ENCODE data around the gene LRRIQ1. TPM values are rescaled to one million over a fixed set of nuclear protein-coding genes. Genes with fewer than 3 reads are reported as not detected.
"Not testable (repeated sequence)": the region's sequence is repeated elsewhere in the genome, so short reads cannot be mapped to it uniquely, and the experiment has no call there.

Gene LRRIQ1
- total and polyA plus RNA-seq, 5 donors from 2014 or later = not detected

DNA sequence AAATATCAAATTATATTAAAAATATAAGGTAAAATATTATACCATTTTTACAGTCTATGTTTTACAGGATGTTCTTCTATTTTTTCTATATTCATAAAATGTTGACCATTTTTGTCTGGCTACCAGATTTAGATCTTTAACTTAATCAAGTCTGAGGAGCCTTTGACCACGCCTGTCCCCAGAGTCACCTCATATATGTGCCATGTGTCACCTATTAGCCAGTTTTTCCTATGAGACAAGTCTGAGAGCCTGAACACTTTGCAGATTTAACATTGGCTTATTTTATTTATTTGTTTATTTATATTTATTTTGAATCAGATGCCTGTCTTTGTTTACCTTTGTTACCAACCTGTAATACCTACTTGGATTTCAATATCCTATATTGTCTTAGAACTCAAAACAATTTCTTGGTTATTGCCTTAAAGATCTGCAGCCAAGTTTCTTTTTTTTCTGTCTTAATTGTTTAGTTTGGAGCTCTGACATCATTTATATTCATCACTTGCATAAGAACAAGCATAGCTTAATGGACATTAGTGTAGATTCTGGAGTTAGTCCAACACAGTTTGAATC is 127.7 kb downstream of the LRRIQ1 start:
- Mint-ChIP-seq H3K36me3 (no peaks in the 10 kb centered on the region), H3K9me3 (peaks cover 0 to 8% (median 2%) of the 10 kb centered on the region in 7 donors), H3K27ac (no peak overlapping the region), H3K27me3 (no peaks in the 10 kb centered on the region), H3K4me3 (no peak overlapping the region), H3K4me1 (no peaks in the 10 kb centered on the region)
- H3K9me3 ChIP-seq (ENCODE audit: control insufficient read depth in 2 of 2, low read length in 2 of 2) = no peaks in the 10 kb centered on the region
- no peaks in the 10 kb centered on the region for H3K27me3 ChIP-seq (ENCODE audit: control insufficient read depth, insufficient read depth, low read length)
- H3K27ac ChIP-seq (ENCODE audit: insufficient read depth, low read length, poor library complexity, severe bottlenecking) = no peak overlapping the region
- no peaks in the 10 kb centered on the region for H3K36me3 ChIP-seq (ENCODE audit: control insufficient read depth, insufficient read depth, low read length)
- H3K4me1 ChIP-seq (ENCODE audit: control insufficient read depth, insufficient read depth, low read length, poor library complexity, severe bottlenecking) = no peaks in the 10 kb centered on the region
- ATAC-seq (ENCODE audit: low read depth in 2 of 2) (no peak), DNase-seq (no peak)
- H3K4me3 ChIP-seq (ENCODE audit: low read depth, low read length) = no peak overlapping the region

DNA sequence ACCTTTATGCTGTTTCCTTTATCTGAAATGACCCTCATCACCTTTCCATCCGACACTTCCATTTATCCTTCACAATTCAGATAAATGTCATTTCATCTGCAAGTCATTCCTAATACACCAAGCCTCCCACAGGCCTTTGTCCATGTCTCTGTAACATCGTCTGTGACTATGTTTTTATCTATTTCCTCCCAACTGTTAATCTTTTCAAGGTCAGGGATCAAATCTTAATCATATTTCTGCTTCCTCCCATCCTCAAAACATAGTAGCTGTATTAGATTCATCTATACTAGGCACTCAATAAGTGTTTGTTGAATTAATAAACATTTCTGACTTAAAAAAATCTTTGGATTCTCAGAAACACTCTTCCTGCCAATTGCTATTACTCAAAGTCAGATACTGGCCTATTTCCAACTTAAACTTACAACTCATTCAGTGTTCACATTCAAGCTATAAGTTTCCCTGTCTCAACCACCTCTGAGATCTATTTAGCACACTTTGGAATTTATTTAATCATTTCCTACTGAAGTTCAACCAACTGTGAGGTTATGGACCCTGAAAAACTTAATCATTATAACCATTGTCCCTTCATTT is 143.6 kb downstream of the LRRIQ1 start:
- Histone ChIP-seq H3K4me1 (ENCODE audit: control insufficient read depth, insufficient read depth, low read length, poor library complexity, severe bottlenecking) (no peaks in the 10 kb centered on the region), H3K4me3 (ENCODE audit: low read depth, low read length) (no peak overlapping the region), H3K36me3 (ENCODE audit: control insufficient read depth, insufficient read depth, low read length) (no peaks in the 10 kb centered on the region), H3K27me3 (ENCODE audit: control insufficient read depth, insufficient read depth, low read length) (no peaks in the 10 kb centered on the region), H3K27ac (ENCODE audit: insufficient read depth, low read length, poor library complexity, severe bottlenecking) (no peak overlapping the region), H3K9me3 (ENCODE audit: control insufficient read depth in 2 of 2, low read length in 2 of 2) (no peaks in the 10 kb centered on the region)
- Mint-ChIP-seq H3K4me3 (no peak overlapping the region), H3K27me3 (no peaks in the 10 kb centered on the region), H3K9me3 (peaks cover 0 to 3% (median 0%) of the 10 kb centered on the region in 7 donors), H3K36me3 (no peaks in the 10 kb centered on the region), H3K4me1 (no peaks in the 10 kb centered on the region), H3K27ac (no peak overlapping the region)
- ATAC-seq (ENCODE audit: low read depth in 2 of 2) = no peak
- DNase-seq = no peak

DNA sequence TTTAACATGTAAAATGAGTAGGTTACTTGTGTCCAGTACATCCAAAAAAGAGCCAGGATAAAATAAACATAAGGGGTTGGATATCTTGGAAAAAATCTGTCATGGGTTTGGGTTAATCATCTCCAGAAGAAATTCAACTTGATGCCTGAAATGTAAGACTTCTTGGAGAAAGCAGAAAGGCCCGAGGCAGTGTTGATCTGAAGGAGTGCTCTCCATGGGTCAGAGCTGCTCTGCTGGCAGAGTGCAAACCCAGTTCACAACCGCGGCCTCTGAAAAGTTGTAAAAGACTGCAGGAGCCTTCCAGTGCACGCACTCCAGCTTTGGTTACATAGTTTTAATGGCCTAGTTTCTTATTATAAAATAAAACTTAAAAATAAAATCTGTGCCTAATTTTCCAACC is 146.5 kb downstream of the LRRIQ1 start:
- Histone ChIP-seq H3K36me3 (ENCODE audit: control insufficient read depth, insufficient read depth, low read length) (no peaks in the 10 kb centered on the region), H3K4me1 (ENCODE audit: control insufficient read depth, insufficient read depth, low read length, poor library complexity, severe bottlenecking) (no peaks in the 10 kb centered on the region), H3K27me3 (ENCODE audit: control insufficient read depth, insufficient read depth, low read length) (no peaks in the 10 kb centered on the region), H3K4me3 (ENCODE audit: low read depth, low read length) (no peak overlapping the region), H3K27ac (ENCODE audit: insufficient read depth, low read length, poor library complexity, severe bottlenecking) (no peak overlapping the region), H3K9me3 (ENCODE audit: control insufficient read depth in 2 of 2, low read length in 2 of 2) (no peaks in the 10 kb centered on the region)
- ATAC-seq (ENCODE audit: low read depth in 2 of 2) = no peak
- Mint-ChIP-seq H3K9me3 (peaks cover 0 to 3% (median 0%) of the 10 kb centered on the region in 7 donors), H3K27me3 (no peaks in the 10 kb centered on the region), H3K27ac (no peak overlapping the region), H3K36me3 (no peaks in the 10 kb centered on the region), H3K4me3 (no peak overlapping the region), H3K4me1 (no peaks in the 10 kb centered on the region)
- no peak for DNase-seq

DNA sequence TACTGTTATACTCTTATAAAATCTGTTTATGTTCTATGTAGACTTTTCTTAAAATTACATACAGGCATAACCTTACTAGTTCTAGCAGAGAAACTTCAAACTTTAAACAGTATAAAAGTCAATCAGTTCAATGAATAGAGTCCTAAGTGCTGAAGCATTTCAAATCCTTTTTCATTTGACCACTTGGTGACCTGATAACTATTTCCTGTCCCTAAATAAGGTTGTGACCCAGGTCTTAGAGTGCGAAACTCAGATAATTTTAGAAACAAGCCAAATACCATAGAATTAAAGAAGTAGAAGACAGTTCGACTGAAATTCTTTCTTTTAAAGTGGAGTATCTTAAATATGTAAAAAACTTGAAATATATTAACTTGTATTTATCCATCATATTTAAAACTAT is 147.7 kb downstream of the LRRIQ1 start:
- Histone ChIP-seq H3K4me1 (ENCODE audit: control insufficient read depth, insufficient read depth, low read length, poor library complexity, severe bottlenecking) (no peaks in the 10 kb centered on the region), H3K27me3 (ENCODE audit: control insufficient read depth, insufficient read depth, low read length) (no peaks in the 10 kb centered on the region), H3K36me3 (ENCODE audit: control insufficient read depth, insufficient read depth, low read length) (no peaks in the 10 kb centered on the region), H3K4me3 (ENCODE audit: low read depth, low read length) (no peak overlapping the region), H3K9me3 (ENCODE audit: control insufficient read depth in 2 of 2, low read length in 2 of 2) (no peaks in the 10 kb centered on the region), H3K27ac (ENCODE audit: insufficient read depth, low read length, poor library complexity, severe bottlenecking) (no peak overlapping the region)
- H3K4me1 Mint-ChIP-seq = no peaks in the 10 kb centered on the region
- H3K27ac Mint-ChIP-seq = no peak overlapping the region
- ATAC-seq (ENCODE audit: low read depth in 2 of 2) = no peak
- peaks cover 0 to 3% (median 0%) of the 10 kb centered on the region in 7 donors for H3K9me3 Mint-ChIP-seq
- no peaks in the 10 kb centered on the region for H3K36me3 Mint-ChIP-seq
- DNase-seq = no peak
- no peak overlapping the region for H3K4me3 Mint-ChIP-seq
- H3K27me3 Mint-ChIP-seq = no peaks in the 10 kb centered on the region

DNA sequence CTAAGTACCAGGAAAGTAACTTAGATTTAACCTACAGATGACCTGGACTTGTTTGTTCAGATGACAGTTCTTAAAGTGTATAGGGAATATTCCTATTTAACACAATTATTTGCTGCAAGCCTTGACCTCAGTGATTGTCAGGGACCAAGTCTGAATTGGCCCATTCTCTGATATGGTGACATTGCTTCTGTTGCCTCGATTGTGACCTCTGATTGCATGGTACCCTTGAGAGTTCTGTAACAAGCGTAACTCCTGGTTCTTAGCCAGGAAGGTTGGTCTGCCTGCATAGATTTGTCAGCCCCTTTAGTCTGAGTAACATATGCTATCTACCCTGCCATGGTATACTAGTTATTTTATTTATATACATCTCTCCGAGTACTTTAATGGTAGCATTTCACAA is 150.1 kb downstream of the LRRIQ1 start:
- Mint-ChIP-seq H3K4me1 (no peaks in the 10 kb centered on the region), H3K27ac (no peak overlapping the region), H3K9me3 (peaks cover 0 to 3% (median 0%) of the 10 kb centered on the region in 7 donors), H3K4me3 (no peak overlapping the region), H3K36me3 (no peaks in the 10 kb centered on the region), H3K27me3 (no peaks in the 10 kb centered on the region)
- DNase-seq = no peak
- no peak overlapping the region for H3K27ac ChIP-seq (ENCODE audit: insufficient read depth, low read length, poor library complexity, severe bottlenecking)
- no peaks in the 10 kb centered on the region for H3K27me3 ChIP-seq (ENCODE audit: control insufficient read depth, insufficient read depth, low read length)
- no peak overlapping the region for H3K4me3 ChIP-seq (ENCODE audit: low read depth, low read length)
- H3K36me3 ChIP-seq (ENCODE audit: control insufficient read depth, insufficient read depth, low read length) = no peaks in the 10 kb centered on the region
- H3K4me1 ChIP-seq (ENCODE audit: control insufficient read depth, insufficient read depth, low read length, poor library complexity, severe bottlenecking) = no peaks in the 10 kb centered on the region
- ATAC-seq (ENCODE audit: low read depth in 2 of 2) = no peak
- H3K9me3 ChIP-seq (ENCODE audit: control insufficient read depth in 2 of 2, low read length in 2 of 2) = no peaks in the 10 kb centered on the region

DNA sequence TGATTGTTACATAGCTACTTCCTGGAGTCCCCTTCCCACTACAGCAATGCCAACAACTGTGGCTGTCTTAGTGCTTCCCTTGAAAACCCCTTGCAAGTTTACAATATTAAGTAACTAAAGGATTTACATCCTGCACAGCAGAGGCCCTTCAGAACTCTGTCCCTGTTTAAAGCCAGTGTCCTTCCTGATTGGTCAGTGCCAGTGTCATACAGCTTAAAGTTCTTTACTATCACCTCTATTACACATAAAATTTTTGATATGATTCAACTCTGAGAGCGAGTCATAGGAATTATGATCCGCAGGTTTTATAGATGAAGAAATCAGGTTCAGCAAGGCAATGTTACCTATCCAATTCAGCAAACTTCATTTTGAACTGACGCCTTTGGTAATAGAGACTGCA is 152.5 kb downstream of the LRRIQ1 start:
- Histone ChIP-seq H3K9me3 (ENCODE audit: control insufficient read depth in 2 of 2, low read length in 2 of 2) (no peaks in the 10 kb centered on the region), H3K4me1 (ENCODE audit: control insufficient read depth, insufficient read depth, low read length, poor library complexity, severe bottlenecking) (no peaks in the 10 kb centered on the region), H3K4me3 (ENCODE audit: low read depth, low read length) (no peak overlapping the region), H3K36me3 (ENCODE audit: control insufficient read depth, insufficient read depth, low read length) (no peaks in the 10 kb centered on the region), H3K27me3 (ENCODE audit: control insufficient read depth, insufficient read depth, low read length) (no peaks in the 10 kb centered on the region), H3K27ac (ENCODE audit: insufficient read depth, low read length, poor library complexity, severe bottlenecking) (no peak overlapping the region)
- no peaks in the 10 kb centered on the region for H3K4me1 Mint-ChIP-seq
- no peaks in the 10 kb centered on the region for H3K36me3 Mint-ChIP-seq
- ATAC-seq (ENCODE audit: low read depth in 2 of 2) = no peak
- no peak overlapping the region for H3K4me3 Mint-ChIP-seq
- H3K27ac Mint-ChIP-seq = no peak overlapping the region
- H3K27me3 Mint-ChIP-seq = no peaks in the 10 kb centered on the region
- no peak for DNase-seq
- H3K9me3 Mint-ChIP-seq = peaks cover 0 to 2% (median 0%) of the 10 kb centered on the region in 7 donors

DNA sequence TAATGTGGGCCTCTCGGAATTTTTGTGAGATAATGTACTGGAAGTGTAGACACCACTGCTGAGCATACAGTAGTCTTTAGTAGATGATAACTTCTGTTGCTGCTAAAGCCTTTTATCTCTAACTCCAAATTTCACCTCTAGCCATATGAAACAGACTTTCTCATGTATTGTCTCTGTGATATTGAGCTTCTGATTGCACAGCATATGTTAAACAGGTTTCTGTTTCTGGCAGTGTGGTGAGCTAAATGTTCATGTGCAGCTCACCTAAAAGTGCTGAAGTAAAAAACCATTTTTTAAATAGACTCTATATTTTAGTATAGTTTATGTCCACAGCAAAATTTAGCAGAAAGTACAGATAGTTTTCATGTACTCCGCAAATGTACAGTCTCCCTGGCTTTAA is 154.6 kb downstream of the LRRIQ1 start:
- Histone ChIP-seq H3K4me1 (ENCODE audit: control insufficient read depth, insufficient read depth, low read length, poor library complexity, severe bottlenecking) (no peaks in the 10 kb centered on the region), H3K4me3 (ENCODE audit: low read depth, low read length) (no peak overlapping the region), H3K27ac (ENCODE audit: insufficient read depth, low read length, poor library complexity, severe bottlenecking) (no peak overlapping the region), H3K9me3 (ENCODE audit: control insufficient read depth in 2 of 2, low read length in 2 of 2) (no peaks in the 10 kb centered on the region), H3K36me3 (ENCODE audit: control insufficient read depth, insufficient read depth, low read length) (no peaks in the 10 kb centered on the region), H3K27me3 (ENCODE audit: control insufficient read depth, insufficient read depth, low read length) (no peaks in the 10 kb centered on the region)
- H3K27me3 Mint-ChIP-seq = no peaks in the 10 kb centered on the region
- no peak overlapping the region for H3K27ac Mint-ChIP-seq
- no peaks in the 10 kb centered on the region for H3K4me1 Mint-ChIP-seq
- H3K36me3 Mint-ChIP-seq = no peaks in the 10 kb centered on the region
- ATAC-seq (ENCODE audit: low read depth in 2 of 2) (no peak), DNase-seq (no peak)
- H3K4me3 Mint-ChIP-seq = no peak overlapping the region
- H3K9me3 Mint-ChIP-seq = peaks cover 0 to 2% (median 0%) of the 10 kb centered on the region in 7 donors

DNA sequence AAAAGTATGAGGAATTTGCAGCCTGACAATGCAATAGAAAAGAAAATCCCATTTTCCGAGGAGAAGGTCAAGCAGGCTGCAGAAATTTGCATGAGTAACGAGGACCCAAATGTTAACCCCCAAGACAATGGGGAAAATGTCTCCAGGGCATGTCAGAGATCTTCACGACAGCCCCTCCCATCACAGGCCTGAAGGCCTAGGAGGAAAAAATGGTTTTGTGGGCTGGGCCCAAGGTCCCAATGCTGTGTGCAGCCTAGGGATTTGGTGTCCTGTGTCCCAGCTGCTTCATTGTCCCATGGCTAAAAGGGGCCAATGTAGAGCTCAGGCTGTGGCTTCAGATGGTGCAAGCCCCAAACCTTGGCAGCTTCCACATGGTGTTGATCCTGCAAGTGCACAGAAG is 167.7 kb downstream of the LRRIQ1 start:
- not testable (repeated sequence) for H3K27ac Mint-ChIP-seq

More for the DNA sequence above, 167.7 kb downstream of the LRRIQ1 start:
- not testable (repeated sequence) for H3K27me3 ChIP-seq (ENCODE audit: control insufficient read depth, insufficient read depth, low read length); H3K27ac ChIP-seq (ENCODE audit: insufficient read depth, low read length, poor library complexity, severe bottlenecking); H3K27me3 Mint-ChIP-seq; H3K4me3 Mint-ChIP-seq; DNase-seq; H3K36me3 ChIP-seq (ENCODE audit: control insufficient read depth, insufficient read depth, low read length); H3K4me1 ChIP-seq (ENCODE audit: control insufficient read depth, insufficient read depth, low read length, poor library complexity, severe bottlenecking); H3K9me3 ChIP-seq (ENCODE audit: control insufficient read depth in 2 of 2, low read length in 2 of 2); H3K4me3 ChIP-seq (ENCODE audit: low read depth, low read length); H3K4me1 Mint-ChIP-seq; H3K36me3 Mint-ChIP-seq; ATAC-seq (ENCODE audit: low read depth in 2 of 2)
- peaks cover 4 to 42% (median 15%) of the 10 kb centered on the region in 7 donors for H3K9me3 Mint-ChIP-seq

Measured in CD4-positive, CD25-positive, alpha-beta regulatory T cell (primary cell).